GM12865 (cell line): ENCODE measurements around the gene PCBD2.
A peak's percentile ranks its signal among the peaks of the same experiment; 100 is the strongest.

ENCODE experiments used
- DNase-seq: peaks from one replicate; pipeline ENCODE4 v3.0.0; 2010; ENCODE audit warnings: low read depth
- H3K4me3 ChIP-seq: 2 replicates; pipeline ENCODE4 v1.5.1; 2011; ENCODE audit warnings: mild to moderate bottlenecking, low read depth, low read length, control low read depth
- CTCF ChIP-seq: IDR thresholded peaks from 2 replicates; pipeline ENCODE4 v1.5.1; 2011; ENCODE audit warnings: low read length, control low read depth, low read depth, inconsistent platforms; ENCODE audit not compliant: insufficient read depth; ENCODE audit errors: missing control alignments

Gene PCBD2

GRCh38 chr5:134891473-134891872 lies 13.5 kb upstream of the PCBD2 start:
- no peak for TF ChIP-seq CTCF
- no peak for DNase-seq
- H3K4me3 ChIP-seq, result no peak overlapping the region

DNA sequence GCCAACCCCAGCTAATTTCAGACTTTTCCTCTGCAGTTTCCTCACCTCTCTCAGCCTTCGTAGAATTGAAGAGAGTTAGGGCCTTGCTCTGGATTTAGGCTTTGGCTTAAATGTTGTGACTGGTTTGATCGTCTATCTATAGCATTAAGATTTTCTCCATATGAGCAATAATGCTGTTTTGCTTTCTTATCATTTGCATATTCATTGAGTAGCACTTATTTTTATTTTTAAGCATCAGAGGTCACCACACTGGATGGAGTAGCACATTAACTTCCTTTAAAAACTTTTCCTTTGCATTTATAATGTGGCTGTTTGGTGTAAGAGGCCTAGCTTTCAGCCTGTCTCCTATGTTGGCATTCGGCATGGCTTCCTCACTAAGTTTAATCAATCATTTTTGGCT lies 12.6 kb upstream of the PCBD2 start:
- H3K4me3 ChIP-seq, result no peak overlapping the region
- DNase-seq, result no peak
- no peak for TF ChIP-seq CTCF

- no peak for TF ChIP-seq CTCF
- DNase-seq, result no peak
- no peak overlapping the region for H3K4me3 ChIP-seq
Measured at GRCh38 chr5:134892926-134893325, 12.0 kb upstream of the PCBD2 start.

- H3K4me3 ChIP-seq, result no peak overlapping the region
- DNase-seq, result no peak
- no peak for TF ChIP-seq CTCF
Measured at GRCh38 chr5:134893748-134894505, 11.0 kb upstream of the PCBD2 start.

DNA sequence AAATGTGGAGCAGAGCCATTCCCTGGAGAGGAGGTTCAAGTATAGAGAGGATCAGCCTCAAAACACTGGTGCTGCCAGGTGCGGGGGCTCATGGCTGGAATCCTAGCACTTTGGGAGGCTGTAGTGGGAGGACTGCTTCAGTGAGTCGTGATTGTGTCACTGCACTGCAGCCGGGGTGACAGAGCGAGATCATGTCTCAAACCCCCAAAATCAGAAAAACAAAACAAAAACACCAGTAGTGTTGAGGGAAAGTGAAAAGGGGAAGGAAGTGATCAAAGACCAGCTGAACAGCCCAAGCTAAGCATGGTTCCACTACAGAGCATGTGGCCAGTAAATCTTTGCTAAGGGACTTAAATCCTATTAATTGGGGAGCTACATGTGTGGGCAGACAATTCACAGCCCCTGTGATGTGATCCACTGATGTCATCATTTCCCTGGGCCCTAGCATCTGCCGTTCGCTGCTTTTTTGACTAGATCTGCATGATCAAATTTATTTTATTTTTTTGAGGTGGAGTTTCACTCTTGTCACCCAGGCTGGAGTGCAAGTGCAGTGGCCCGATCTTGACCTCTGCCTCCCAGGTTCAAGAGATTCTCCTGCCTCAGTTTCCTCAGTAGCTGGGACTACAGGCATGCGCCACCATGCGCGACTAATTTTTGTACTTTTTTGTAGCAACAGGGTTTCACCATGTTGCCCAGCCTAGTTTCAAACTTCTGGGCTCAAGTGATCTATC lies 2.7 kb upstream of the PCBD2 start:
- DNase-seq, result peak; percentile 81
- no peak overlapping the region for H3K4me3 ChIP-seq
- no peak for TF ChIP-seq CTCF

DNA sequence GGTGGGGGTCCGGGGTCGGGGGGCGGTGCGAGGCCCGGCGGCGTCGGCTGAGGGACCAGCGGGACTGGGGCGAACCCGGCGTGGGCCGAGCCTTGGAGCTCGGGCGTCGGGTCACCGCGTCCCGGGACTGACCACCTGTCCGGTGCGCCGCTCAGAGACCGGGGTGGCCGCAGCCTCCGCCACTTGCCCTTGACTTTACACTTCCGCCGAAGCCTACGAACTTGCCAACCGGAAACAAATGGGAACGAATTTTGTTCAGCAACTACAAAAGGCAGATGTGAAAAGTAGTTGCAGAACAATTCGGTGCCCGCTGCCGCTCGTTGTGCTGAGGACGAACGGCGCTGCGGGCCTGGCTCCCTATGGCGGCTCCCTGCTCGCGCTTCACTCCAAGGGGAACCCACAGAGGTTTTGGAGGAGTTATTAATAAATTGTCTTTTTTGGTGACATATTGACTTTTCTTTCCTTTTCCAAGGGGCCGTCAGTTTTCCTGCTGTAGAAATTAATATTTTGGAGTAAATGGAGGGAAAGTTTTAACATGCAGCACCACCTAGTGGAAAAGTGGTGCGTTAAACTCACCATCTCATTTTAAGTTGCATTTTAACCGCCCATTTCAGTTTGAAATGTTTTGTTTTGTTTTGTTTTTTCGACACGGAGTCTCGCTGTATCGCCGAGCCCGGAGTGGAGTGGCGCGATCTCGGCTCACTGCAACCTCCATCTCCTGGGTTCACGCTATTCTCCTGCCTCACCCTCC lies 490 bp downstream of the PCBD2 start:
- peak overlapping the region; percentile 79 for H3K4me3 ChIP-seq
- peak; percentile 59 for TF ChIP-seq CTCF
- peak; percentile 85 for DNase-seq
